ENCODE data around the gene NDFIP2. TPM values are rescaled to one million over a fixed set of nuclear protein-coding genes. Genes with fewer than 3 reads are reported as not detected.

Gene NDFIP2
- total and polyA plus RNA-seq, 3 experiments from 2014 or later: 5.6 to 102 (median 94.4) TPM

DNA sequence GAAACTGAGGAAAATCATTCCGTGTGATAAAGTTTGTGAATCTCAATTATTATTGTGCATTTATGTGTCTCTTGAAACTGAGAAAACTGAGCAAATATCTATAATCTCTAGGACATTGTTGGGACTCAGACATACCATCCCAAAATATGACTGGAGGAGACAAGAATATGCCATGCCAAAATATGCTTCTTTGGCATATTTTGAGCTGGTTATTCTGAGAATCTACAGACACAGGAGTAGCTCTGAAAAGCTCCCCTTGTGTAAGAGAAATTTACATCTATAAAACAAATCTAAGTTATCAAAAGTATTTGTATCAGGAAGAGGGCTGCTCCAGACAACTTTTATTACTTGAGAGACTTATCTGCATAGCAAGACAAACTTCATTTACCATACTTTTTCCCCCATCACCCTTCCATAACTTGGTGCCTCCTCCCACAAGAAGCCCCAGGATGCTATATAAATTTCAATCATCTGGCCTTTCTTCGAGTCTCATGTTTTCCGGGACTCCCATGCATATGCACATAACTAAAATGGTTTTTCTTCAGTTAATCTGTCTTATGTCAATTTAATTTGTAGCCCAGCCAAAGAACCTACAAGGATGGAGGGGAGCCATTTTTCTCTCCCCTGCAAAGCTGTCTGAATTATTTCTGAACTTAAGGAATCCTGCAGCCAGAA lies 28.6 kb upstream of the NDFIP2 start:
- Mint-ChIP-seq H3K27ac (peak overlapping the region; percentile 5 to 96 (median 76)), H3K4me1 (peaks cover 30 to 57% (median 47%) of the 10 kb centered on the region in 3 donors), H3K9me3 (no peaks in the 10 kb centered on the region), H3K36me3 (no peaks in the 10 kb centered on the region), H3K27me3 (no peaks in the 10 kb centered on the region), H3K4me3 (no peak overlapping the region)
- DNase-seq: no peak
- ChIA-PET CTCF (interaction anchor here (1.6 kb wide), 1 partner anchor 29 kb away, joined by 4 read pairs; the partner anchor contains the start of gene NDFIP2), POLR2A (interaction anchor here (0.6 kb wide), 1 partner anchor 48 kb away, joined by 3 read pairs; no protein-coding TSS in a partner anchor)
- peaks cover 34% of the 10 kb centered on the region for H3K4me1 ChIP-seq (ENCODE audit: insufficient read depth, low read length)
- H3K36me3 ChIP-seq (ENCODE audit: insufficient read depth, low read length): no peaks in the 10 kb centered on the region
- no peaks in the 10 kb centered on the region for H3K27me3 ChIP-seq (ENCODE audit: insufficient read depth, low read length, poor library complexity, severe bottlenecking)
- H3K27ac ChIP-seq (ENCODE audit: low read depth, low read length): no peak overlapping the region
- H3K4me3 ChIP-seq (ENCODE audit: low read length): no peak overlapping the region
- H3K9me3 ChIP-seq (ENCODE audit: low read length): no peaks in the 10 kb centered on the region

DNA sequence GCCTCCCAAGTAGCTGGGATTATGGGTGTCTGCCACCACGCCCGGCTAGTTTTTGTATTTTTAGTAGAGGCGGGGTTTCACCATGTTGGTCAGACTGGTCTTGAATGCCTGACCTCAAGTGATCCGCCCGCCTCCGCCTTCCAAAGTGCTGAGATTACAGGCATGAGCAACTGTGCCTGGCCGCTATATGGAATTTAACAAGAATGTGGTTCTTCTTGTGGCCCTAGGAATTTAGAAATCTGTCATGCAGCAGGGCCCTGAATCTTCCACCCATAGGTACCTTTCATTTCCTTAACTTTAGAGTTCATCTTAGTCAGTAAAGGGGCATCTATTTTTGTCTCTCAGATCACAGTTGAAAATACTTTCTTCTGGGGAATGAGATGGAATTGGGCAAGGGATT lies 25.6 kb upstream of the NDFIP2 start:
- Histone ChIP-seq H3K27ac (ENCODE audit: low read depth, low read length) (no peak overlapping the region), H3K36me3 (ENCODE audit: insufficient read depth, low read length) (no peaks in the 10 kb centered on the region), H3K4me1 (ENCODE audit: insufficient read depth, low read length) (peaks cover 17% of the 10 kb centered on the region), H3K9me3 (ENCODE audit: low read length) (no peaks in the 10 kb centered on the region), H3K27me3 (ENCODE audit: insufficient read depth, low read length, poor library complexity, severe bottlenecking) (no peaks in the 10 kb centered on the region), H3K4me3 (ENCODE audit: low read length) (no peak overlapping the region)
- H3K4me3 Mint-ChIP-seq: no peak overlapping the region
- H3K36me3 Mint-ChIP-seq: no peaks in the 10 kb centered on the region
- peaks cover 0 to 1% of the 10 kb centered on the region in 2 donors for H3K27me3 Mint-ChIP-seq
- peaks cover 11 to 31% (median 26%) of the 10 kb centered on the region in 3 donors for H3K4me1 Mint-ChIP-seq
- POLR2A ChIA-PET: no interaction called here
- no peak for DNase-seq
- no peak overlapping the region for H3K27ac Mint-ChIP-seq
- H3K9me3 Mint-ChIP-seq: no peaks in the 10 kb centered on the region
- CTCF ChIA-PET: no interaction called here

DNA sequence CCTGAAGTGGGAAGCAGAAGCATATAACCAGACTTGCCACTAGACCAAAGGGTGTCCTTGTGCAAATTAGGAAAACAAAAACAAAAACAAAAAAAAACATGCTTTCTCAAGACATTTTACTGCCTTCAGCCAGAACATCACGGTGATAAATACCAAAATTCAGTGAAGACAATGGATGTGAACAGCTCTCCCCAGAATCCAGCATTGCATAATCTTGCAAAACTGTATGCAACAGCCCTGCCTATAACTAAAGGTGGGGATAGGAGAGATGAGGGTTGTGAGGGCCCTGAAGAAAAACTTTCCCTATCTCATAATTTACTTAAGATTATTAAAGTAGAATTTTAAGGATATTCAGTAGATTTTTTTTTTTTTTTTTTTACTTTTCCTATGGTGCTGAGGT lies 24.9 kb upstream of the NDFIP2 start:
- Mint-ChIP-seq H3K9me3 (no peaks in the 10 kb centered on the region), H3K27me3 (peaks cover 0 to 1% of the 10 kb centered on the region in 2 donors), H3K4me1 (peaks cover 9 to 26% (median 21%) of the 10 kb centered on the region in 3 donors), H3K36me3 (no peaks in the 10 kb centered on the region), H3K27ac (peak overlapping the region in 1 of 8 donors; percentile 21), H3K4me3 (no peak overlapping the region)
- CTCF ChIA-PET: interaction anchor here (1.2 to 1.3 kb wide), 3 partner anchors 9 to 32 kb away, joined by 3 read pairs; partner anchors contain the start of gene NDFIP2
- POLR2A ChIA-PET: no interaction called here
- Histone ChIP-seq H3K27ac (ENCODE audit: low read depth, low read length) (no peak overlapping the region), H3K27me3 (ENCODE audit: insufficient read depth, low read length, poor library complexity, severe bottlenecking) (no peaks in the 10 kb centered on the region), H3K4me1 (ENCODE audit: insufficient read depth, low read length) (peaks cover 17% of the 10 kb centered on the region), H3K9me3 (ENCODE audit: low read length) (no peaks in the 10 kb centered on the region), H3K4me3 (ENCODE audit: low read length) (no peak overlapping the region), H3K36me3 (ENCODE audit: insufficient read depth, low read length) (no peaks in the 10 kb centered on the region)
- DNase-seq: no peak

DNA sequence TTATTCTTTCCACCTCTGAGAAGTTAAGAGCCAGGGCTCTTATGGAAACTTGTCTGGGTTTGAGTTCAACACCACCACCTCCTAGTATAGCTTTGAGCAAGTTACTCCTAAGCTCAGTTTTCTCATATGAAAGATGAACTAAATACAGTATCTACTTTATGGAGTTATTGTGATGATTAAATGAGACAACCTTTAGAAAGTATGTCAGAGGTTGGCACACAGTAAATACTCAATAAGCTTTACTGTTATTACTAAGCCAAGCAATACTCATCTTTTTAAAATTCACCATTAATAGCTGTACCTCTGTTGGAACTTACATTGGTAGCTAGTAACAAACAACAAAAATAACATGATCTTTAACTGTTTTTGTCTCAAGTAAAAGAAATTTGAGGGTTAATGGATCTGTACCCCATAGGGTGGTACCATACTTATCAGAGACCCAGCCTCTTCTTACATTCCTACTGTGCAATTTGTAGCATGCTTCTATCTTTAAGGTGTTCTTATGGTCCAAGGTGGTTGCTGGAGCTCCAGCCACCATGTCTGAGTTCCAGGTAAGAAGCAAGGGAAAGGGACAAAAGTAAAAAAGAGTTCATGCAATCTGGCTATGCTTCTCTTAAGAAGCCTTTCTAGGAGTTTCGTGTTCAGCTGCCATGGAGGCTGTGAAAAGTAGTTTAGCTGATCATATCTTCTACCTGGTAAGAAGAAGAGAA lies 24.1 kb upstream of the NDFIP2 start:
- Histone ChIP-seq H3K9me3 (ENCODE audit: low read length) (no peaks in the 10 kb centered on the region), H3K36me3 (ENCODE audit: insufficient read depth, low read length) (no peaks in the 10 kb centered on the region), H3K27me3 (ENCODE audit: insufficient read depth, low read length, poor library complexity, severe bottlenecking) (no peaks in the 10 kb centered on the region), H3K4me1 (ENCODE audit: insufficient read depth, low read length) (peaks cover 9% of the 10 kb centered on the region), H3K27ac (ENCODE audit: low read depth, low read length) (no peak overlapping the region), H3K4me3 (ENCODE audit: low read length) (no peak overlapping the region)
- POLR2A ChIA-PET: no interaction called here
- Mint-ChIP-seq H3K36me3 (no peaks in the 10 kb centered on the region), H3K27me3 (peaks cover 0 to 1% of the 10 kb centered on the region in 2 donors), H3K4me3 (no peak overlapping the region), H3K9me3 (no peaks in the 10 kb centered on the region), H3K4me1 (peaks cover 2 to 19% (median 13%) of the 10 kb centered on the region in 3 donors), H3K27ac (no peak overlapping the region)
- no peak for DNase-seq
- CTCF ChIA-PET: interaction anchor here (1.2 to 1.3 kb wide), 3 partner anchors 9 to 33 kb away, joined by 3 read pairs; partner anchors contain the start of gene NDFIP2

DNA sequence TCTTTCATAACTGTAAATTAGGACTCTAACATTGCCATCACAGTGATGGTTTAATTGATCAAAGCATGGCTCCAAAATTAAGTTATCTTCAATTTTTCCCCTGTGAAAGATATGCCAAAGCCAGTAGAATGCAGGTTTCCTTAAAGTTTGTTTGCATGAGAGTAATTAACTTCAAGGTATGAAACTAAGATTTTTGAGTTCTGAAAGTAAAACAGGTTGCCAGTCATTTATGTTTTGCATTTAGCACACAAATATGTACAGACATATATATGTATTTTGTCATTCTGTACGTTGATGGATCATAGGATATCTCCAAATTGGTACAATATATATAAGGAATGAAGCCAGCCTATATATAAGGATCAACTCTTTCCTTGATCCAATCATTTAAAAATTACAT lies 23.6 kb upstream of the NDFIP2 start:
- Histone ChIP-seq H3K36me3 (ENCODE audit: insufficient read depth, low read length) (no peaks in the 10 kb centered on the region), H3K27ac (ENCODE audit: low read depth, low read length) (no peak overlapping the region), H3K4me3 (ENCODE audit: low read length) (no peak overlapping the region), H3K9me3 (ENCODE audit: low read length) (no peaks in the 10 kb centered on the region), H3K4me1 (ENCODE audit: insufficient read depth, low read length) (peaks cover 3% of the 10 kb centered on the region), H3K27me3 (ENCODE audit: insufficient read depth, low read length, poor library complexity, severe bottlenecking) (no peaks in the 10 kb centered on the region)
- Mint-ChIP-seq H3K27ac (no peak overlapping the region), H3K4me1 (peaks cover 0 to 14% (median 8%) of the 10 kb centered on the region in 3 donors), H3K9me3 (no peaks in the 10 kb centered on the region), H3K4me3 (no peak overlapping the region), H3K36me3 (no peaks in the 10 kb centered on the region), H3K27me3 (peaks cover 0 to 1% of the 10 kb centered on the region in 2 donors)
- DNase-seq: no peak
- ChIA-PET CTCF (interaction anchor here (1.2 to 1.9 kb wide), 3 partner anchors 8 to 24 kb away, joined by 3 to 5 read pairs (median 3); partner anchors contain the start of gene NDFIP2), POLR2A (no interaction called here)

DNA sequence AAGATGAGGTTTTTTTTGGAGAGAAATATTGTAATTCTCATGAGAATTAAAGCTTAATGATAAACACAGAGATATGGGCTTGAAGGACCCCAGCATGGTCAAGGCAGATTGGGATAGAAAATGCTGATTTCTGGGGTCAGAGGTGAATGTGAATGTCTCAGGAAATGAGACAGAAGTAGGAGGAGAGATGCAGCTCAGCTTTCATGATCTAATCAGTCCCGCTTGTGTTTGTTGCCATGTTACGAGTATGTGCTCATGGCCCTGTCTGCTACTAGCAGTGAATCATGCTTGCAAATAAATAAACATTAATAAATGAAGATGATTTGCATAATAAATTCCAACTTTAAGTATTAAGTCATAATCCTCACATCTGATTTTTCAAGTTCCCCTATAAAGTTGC lies 23.0 kb upstream of the NDFIP2 start:
- ChIA-PET CTCF (interaction anchor here (1.9 kb wide), 1 partner anchor 23 kb away, joined by 5 read pairs; the partner anchor contains the start of gene NDFIP2), POLR2A (no interaction called here)
- H3K36me3 ChIP-seq (ENCODE audit: insufficient read depth, low read length): no peaks in the 10 kb centered on the region
- Mint-ChIP-seq H3K27ac (no peak overlapping the region), H3K4me1 (peaks cover 0 to 9% (median 4%) of the 10 kb centered on the region in 3 donors), H3K9me3 (no peaks in the 10 kb centered on the region), H3K27me3 (peaks cover 0 to 1% of the 10 kb centered on the region in 2 donors), H3K36me3 (no peaks in the 10 kb centered on the region), H3K4me3 (no peak overlapping the region)
- no peaks in the 10 kb centered on the region for H3K9me3 ChIP-seq (ENCODE audit: low read length)
- H3K27me3 ChIP-seq (ENCODE audit: insufficient read depth, low read length, poor library complexity, severe bottlenecking): no peaks in the 10 kb centered on the region
- no peaks in the 10 kb centered on the region for H3K4me1 ChIP-seq (ENCODE audit: insufficient read depth, low read length)
- no peak overlapping the region for H3K27ac ChIP-seq (ENCODE audit: low read depth, low read length)
- peak in 1 of 5 donors; percentile 47 for DNase-seq
- no peak overlapping the region for H3K4me3 ChIP-seq (ENCODE audit: low read length)

DNA sequence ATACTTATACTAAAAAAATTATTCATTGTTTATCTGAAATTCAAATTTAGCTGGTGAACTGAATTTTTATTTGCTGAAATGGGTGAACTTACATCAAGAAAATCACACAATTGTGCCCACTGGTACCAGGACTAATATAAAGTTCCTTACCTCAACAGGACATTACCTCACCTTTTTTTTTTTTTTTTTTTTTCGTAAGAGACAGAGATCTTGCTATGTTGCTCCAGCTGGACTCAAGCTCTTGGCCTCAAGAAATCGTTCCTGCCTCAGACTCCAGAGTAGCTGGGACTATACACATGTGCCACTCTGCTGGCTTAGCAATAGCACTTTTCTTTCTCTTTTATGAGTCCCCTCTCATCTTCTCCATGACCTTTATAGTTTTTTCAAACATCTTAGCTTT lies 22.5 kb upstream of the NDFIP2 start:
- H3K36me3 Mint-ChIP-seq: no peaks in the 10 kb centered on the region

DNA sequence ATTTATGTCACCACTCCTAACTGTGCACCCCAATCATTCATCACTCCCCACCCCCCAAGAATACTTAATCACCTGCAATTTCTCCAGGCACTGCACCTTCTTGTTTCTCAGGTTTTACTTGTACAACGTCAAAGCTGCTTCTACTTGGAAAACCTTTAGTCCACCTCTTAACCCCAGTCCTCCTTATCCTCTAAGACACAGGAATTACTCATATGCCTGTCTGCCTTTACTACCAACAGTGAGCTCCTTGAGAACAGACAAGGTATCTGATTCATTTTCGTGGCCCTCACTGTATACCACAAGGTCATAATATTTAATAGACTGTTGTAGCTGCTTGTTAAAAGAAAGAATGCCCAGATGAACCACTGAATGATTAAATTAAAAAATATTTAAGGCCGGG lies 21.0 kb upstream of the NDFIP2 start:
- Mint-ChIP-seq H3K27ac (no peak overlapping the region), H3K4me3 (no peak overlapping the region)
- POLR2A ChIA-PET: no interaction called here

More for the DNA sequence above, 22.5 kb upstream of the NDFIP2 start:
- Mint-ChIP-seq H3K9me3 (no peaks in the 10 kb centered on the region), H3K4me1 (peaks cover 0 to 4% (median 4%) of the 10 kb centered on the region in 3 donors), H3K27ac (no peak overlapping the region), H3K27me3 (peaks cover 0 to 1% of the 10 kb centered on the region in 2 donors), H3K4me3 (no peak overlapping the region)
- H3K9me3 ChIP-seq (ENCODE audit: low read length): no peaks in the 10 kb centered on the region
- H3K4me1 ChIP-seq (ENCODE audit: insufficient read depth, low read length): no peaks in the 10 kb centered on the region
- H3K27ac ChIP-seq (ENCODE audit: low read depth, low read length): no peak overlapping the region
- no peak overlapping the region for H3K4me3 ChIP-seq (ENCODE audit: low read length)
- POLR2A ChIA-PET: no interaction called here
- CTCF ChIA-PET: interaction anchor here (1.9 kb wide), 1 partner anchor 22 kb away, joined by 5 read pairs; the partner anchor contains the start of gene NDFIP2
- no peaks in the 10 kb centered on the region for H3K27me3 ChIP-seq (ENCODE audit: insufficient read depth, low read length, poor library complexity, severe bottlenecking)
- no peak for DNase-seq
- no peaks in the 10 kb centered on the region for H3K36me3 ChIP-seq (ENCODE audit: insufficient read depth, low read length)

More for the DNA sequence above, 21.0 kb upstream of the NDFIP2 start:
- no peak for DNase-seq
- no peaks in the 10 kb centered on the region for H3K36me3 ChIP-seq (ENCODE audit: insufficient read depth, low read length)
- no peaks in the 10 kb centered on the region for H3K4me1 ChIP-seq (ENCODE audit: insufficient read depth, low read length)
- no peaks in the 10 kb centered on the region for H3K36me3 Mint-ChIP-seq
- H3K9me3 ChIP-seq (ENCODE audit: low read length): no peaks in the 10 kb centered on the region
- H3K4me1 Mint-ChIP-seq: peaks cover 0 to 4% (median 4%) of the 10 kb centered on the region in 3 donors
- no peak overlapping the region for H3K27ac ChIP-seq (ENCODE audit: low read depth, low read length)
- no peak overlapping the region for H3K4me3 ChIP-seq (ENCODE audit: low read length)
- H3K27me3 Mint-ChIP-seq: peaks cover 0 to 1% of the 10 kb centered on the region in 2 donors
- no peaks in the 10 kb centered on the region for H3K9me3 Mint-ChIP-seq
- CTCF ChIA-PET: interaction anchor here (1.4 kb wide), 1 partner anchor 36 kb away, joined by 8 read pairs; no protein-coding TSS in a partner anchor
- no peaks in the 10 kb centered on the region for H3K27me3 ChIP-seq (ENCODE audit: insufficient read depth, low read length, poor library complexity, severe bottlenecking)
